ENCODE results near the gene RFFL. TPM values are rescaled to one million over a fixed set of nuclear protein-coding genes. Genes with fewer than 3 reads are reported as not detected.
A peak's percentile ranks its signal among the peaks of the same experiment; 100 is the strongest.

The RFFL gene
- total RNA-seq, 3 donors from 2014 or later, result 13.8 to 27.5 (median 19.4) TPM

DNA sequence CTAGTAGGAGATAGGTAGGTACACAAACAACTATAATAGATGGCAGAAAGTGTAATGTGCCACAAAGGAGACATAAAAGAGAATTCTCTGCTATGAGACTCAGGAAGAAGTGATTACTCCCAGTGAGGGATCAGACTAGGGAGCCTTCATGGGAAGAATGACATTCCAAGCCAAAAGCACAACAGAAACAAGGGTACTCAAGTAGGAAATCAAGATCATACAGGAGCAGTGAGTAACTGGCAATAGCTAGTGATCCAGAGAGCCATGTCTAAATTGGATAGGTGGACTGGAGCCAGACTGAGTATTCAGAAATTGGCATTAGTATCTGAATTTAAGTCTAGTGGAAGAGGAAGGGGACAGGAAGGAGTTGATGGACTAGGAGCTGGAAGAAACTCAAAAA is 10.7 kb downstream of the RFFL start:
- H3K9me3 ChIP-seq, result no peaks in the 10 kb centered on the region
- no peaks in the 10 kb centered on the region for H3K27me3 ChIP-seq
- peaks cover 0 to 9% of the 10 kb centered on the region in 2 donors for H3K4me1 ChIP-seq
- intact Hi-C loops (cut with DNase I; ENCODE audit: low total_unique reads), result no loop called here
- no peak overlapping the region for H3K27ac ChIP-seq
- no peaks in the 10 kb centered on the region for H3K36me3 ChIP-seq
- H3K4me3 ChIP-seq, result no peak overlapping the region
- no peak for DNase-seq (ENCODE audit: low spot score in 2 of 2)
- no peak for TF ChIP-seq POLR2A (IDR thresholded peaks at IDR 0.05)
- TF ChIP-seq, protein P1, sequence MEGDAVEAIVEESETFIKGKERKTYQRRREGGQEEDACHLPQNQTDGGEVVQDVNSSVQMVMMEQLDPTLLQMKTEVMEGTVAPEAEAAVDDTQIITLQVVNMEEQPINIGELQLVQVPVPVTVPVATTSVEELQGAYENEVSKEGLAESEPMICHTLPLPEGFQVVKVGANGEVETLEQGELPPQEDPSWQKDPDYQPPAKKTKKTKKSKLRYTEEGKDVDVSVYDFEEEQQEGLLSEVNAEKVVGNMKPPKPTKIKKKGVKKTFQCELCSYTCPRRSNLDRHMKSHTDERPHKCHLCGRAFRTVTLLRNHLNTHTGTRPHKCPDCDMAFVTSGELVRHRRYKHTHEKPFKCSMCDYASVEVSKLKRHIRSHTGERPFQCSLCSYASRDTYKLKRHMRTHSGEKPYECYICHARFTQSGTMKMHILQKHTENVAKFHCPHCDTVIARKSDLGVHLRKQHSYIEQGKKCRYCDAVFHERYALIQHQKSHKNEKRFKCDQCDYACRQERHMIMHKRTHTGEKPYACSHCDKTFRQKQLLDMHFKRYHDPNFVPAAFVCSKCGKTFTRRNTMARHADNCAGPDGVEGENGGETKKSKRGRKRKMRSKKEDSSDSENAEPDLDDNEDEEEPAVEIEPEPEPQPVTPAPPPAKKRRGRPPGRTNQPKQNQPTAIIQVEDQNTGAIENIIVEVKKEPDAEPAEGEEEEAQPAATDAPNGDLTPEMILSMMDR (IDR thresholded peaks at IDR 0.05), result no peak
- no peak for TF ChIP-seq POLR2AphosphoS5 (IDR thresholded peaks at IDR 0.05)

DNA sequence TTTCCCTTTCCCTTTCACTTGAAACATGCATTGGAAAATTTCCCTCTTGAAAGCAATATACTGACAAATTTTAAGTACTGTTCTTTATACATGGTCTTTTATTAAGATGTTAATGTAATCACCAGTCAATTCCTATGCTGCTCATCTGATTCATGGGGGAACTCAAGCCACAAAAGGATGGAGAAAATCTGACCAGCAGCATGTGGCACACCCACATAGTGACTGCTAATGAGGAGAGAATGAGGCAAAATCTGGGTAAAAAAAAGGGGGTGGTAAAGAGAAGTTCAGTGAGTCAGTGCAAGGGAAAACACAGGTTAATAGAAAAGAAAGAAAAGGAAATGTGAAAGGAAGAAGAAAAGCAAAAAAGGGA is 11.3 kb downstream of the RFFL start:
- TF ChIP-seq POLR2AphosphoS5 (IDR thresholded peaks at IDR 0.05) (no peak), POLR2A (IDR thresholded peaks at IDR 0.05) (no peak)
- TF ChIP-seq, protein P1 (IDR thresholded peaks at IDR 0.05), result no peak
- Histone ChIP-seq H3K4me3 (no peak overlapping the region), H3K27me3 (no peaks in the 10 kb centered on the region), H3K9me3 (no peaks in the 10 kb centered on the region), H3K27ac (peak overlapping the region in 1 of 2 donors; percentile 57), H3K4me1 (peaks cover 0 to 9% of the 10 kb centered on the region in 2 donors), H3K36me3 (no peaks in the 10 kb centered on the region)
- intact Hi-C loops (cut with DNase I; ENCODE audit: low total_unique reads), result no loop called here
- no peak for DNase-seq (ENCODE audit: low spot score in 2 of 2)

DNA sequence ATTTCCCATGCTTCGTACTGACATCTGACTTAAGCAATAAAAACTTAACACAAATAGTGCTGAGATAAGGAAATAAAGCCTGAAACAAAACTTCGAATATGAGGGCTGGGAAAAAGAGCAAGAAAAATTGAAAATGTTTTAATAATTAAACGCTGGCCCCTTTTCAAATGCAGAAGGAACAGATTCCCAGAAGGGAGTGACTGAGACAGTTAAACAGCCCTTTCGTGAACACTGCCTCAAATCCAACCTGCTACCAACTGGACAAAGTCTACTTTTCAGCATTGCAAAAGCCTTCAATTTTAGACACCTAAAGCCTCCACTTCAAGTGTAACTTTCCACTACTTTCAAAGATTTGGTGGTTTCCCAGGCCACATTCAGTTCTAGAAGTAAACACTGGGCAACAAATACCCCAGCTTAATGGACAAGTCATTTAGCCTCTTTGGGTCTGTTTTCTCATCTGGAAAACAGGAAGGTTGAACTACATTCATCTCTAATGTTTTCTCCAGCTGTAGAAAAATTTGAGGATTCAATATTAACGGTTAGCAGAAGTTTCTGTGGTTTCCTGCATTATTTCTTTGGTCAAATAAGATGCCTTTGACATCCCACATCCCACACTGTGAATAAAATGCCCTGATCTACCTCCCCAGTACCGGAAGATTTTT is 11.8 kb downstream of the RFFL start:
- Histone ChIP-seq H3K36me3 (no peaks in the 10 kb centered on the region), H3K9me3 (no peaks in the 10 kb centered on the region), H3K4me1 (peaks cover 0 to 11% of the 10 kb centered on the region in 2 donors), H3K27me3 (no peaks in the 10 kb centered on the region), H3K27ac (peak overlapping the region; percentile 57 to 74), H3K4me3 (no peak overlapping the region)
- no peak for DNase-seq (ENCODE audit: low spot score in 2 of 2)
- intact Hi-C loops (cut with DNase I; ENCODE audit: low total_unique reads), result no loop called here
- TF ChIP-seq POLR2AphosphoS5 (IDR thresholded peaks at IDR 0.05), result no peak
- TF ChIP-seq, protein P1 (IDR thresholded peaks at IDR 0.05), result no peak
- no peak for TF ChIP-seq POLR2A (IDR thresholded peaks at IDR 0.05)

DNA sequence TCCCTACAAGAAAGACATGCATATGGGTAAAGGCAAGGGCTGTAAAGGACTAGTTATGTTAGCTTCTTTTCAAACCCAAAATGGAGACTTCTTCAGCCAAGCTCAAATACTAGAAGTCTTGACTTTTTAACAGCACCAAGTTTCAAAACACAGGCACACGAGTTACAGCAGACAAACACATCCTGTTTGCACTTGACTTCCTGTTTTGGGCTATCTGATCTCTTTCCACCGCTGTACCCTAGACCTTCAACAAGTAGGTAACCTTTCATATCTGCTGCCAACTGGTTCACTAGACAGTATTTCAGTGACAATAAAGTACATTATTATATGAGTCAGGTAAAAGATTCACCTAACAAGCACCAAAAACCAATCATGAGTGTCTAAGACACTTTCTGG is 12.3 kb downstream of the RFFL start:
- intact Hi-C loops (cut with DNase I; ENCODE audit: low total_unique reads), result no loop called here
- no peak for DNase-seq (ENCODE audit: low spot score in 2 of 2)
- Histone ChIP-seq H3K4me3 (no peak overlapping the region), H3K27me3 (no peaks in the 10 kb centered on the region), H3K9me3 (no peaks in the 10 kb centered on the region), H3K27ac (peak overlapping the region; percentile 57 to 74), H3K36me3 (no peaks in the 10 kb centered on the region), H3K4me1 (peaks cover 0 to 11% of the 10 kb centered on the region in 2 donors)
- TF ChIP-seq POLR2AphosphoS5 (IDR thresholded peaks at IDR 0.05), result no peak
- TF ChIP-seq, protein P1 (IDR thresholded peaks at IDR 0.05), result no peak
- no peak for TF ChIP-seq POLR2A (IDR thresholded peaks at IDR 0.05)

DNA sequence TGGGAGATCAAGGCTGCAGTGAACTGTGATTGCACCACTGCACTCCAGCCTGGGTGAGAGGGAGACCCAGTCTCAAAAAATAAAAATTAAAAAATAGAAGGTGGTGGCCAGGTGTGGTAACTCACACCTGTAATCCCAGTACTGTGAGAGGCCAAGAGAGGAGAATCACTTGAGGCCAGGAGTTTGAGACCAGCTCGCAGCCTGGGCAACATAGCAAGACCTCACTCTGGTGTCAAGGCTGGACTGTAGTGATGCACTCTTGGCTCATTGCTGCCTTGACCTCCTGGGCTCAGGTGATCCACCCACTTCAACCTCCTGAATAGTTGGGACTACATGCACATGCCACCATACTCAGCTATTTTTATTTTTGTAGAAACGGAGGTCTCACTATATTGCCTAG is 13.3 kb downstream of the RFFL start:
- Histone ChIP-seq H3K4me1 (peaks cover 0 to 11% of the 10 kb centered on the region in 2 donors), H3K9me3 (no peaks in the 10 kb centered on the region), H3K36me3 (no peaks in the 10 kb centered on the region), H3K4me3 (no peak overlapping the region), H3K27ac (no peak overlapping the region), H3K27me3 (no peaks in the 10 kb centered on the region)
- TF ChIP-seq POLR2AphosphoS5 (IDR thresholded peaks at IDR 0.05) (no peak), POLR2A (IDR thresholded peaks at IDR 0.05) (no peak)
- TF ChIP-seq, protein P1 (IDR thresholded peaks at IDR 0.05), result no peak
- intact Hi-C loops (cut with DNase I; ENCODE audit: low total_unique reads), result no loop called here
- DNase-seq (ENCODE audit: low spot score in 2 of 2), result no peak
